GM12878 (cell line): ENCODE data around the gene PODXL2. TPM values are rescaled to one million over a fixed set of nuclear protein-coding genes. Genes with fewer than 3 reads are reported as not detected.

Experiments used
- ATAC-seq: fragments of 200-7000 bp; cut with Tn5 transposase; 3 replicates; pipeline ENCODE4 v1.9.1; 2020; ENCODE audit warnings: mild to moderate bottlenecking, moderate library complexity
- BruUV-seq: library from RNA; stranded (reverse); fragments of 400-500 nt; replicated peaks from 2 replicates; lab custom pipeline; 2021; lab: Mats Ljungman, UMichigan
- CTCF ChIA-PET: fragments of 300-600 bp; sonication (Branson Sonifier 250); formaldehyde crosslinking; extraction: SDS; loops from one replicate; lab custom pipeline; 2021; ENCODE audit warnings: inconsistent platforms; lab: Yijun Ruan, JAX
- POLR2A ChIA-PET: fragments of 350-600 bp; formaldehyde crosslinking; extraction: SDS; loops from one replicate; lab custom pipeline; 2021; ENCODE audit warnings: inconsistent platforms; lab: Charles Lee
- RAD21 ChIA-PET: fragments of 300-600 bp; sonication (Branson Sonifier 250); formaldehyde crosslinking; loops from one replicate; lab custom pipeline; 2023; ENCODE audit warnings: antibody characterized with exemption; ENCODE audit not compliant: unreplicated experiment; lab: Charles Lee
- SMC1A ChIA-PET: fragments of 300-600 bp; sonication (Branson Sonifier 250); formaldehyde crosslinking; loops from one replicate; lab custom pipeline; 2023; ENCODE audit not compliant: unreplicated experiment, uncharacterized antibody; lab: Charles Lee
- DNase-seq: peaks from one replicate; pipeline ENCODE4 v3.0.0-alpha.2; 2011; ENCODE audit warnings: low read depth, low spot score
- FAIRE-seq: peaks from 3 replicates; lab custom pipeline; 2011; peaks lifted over from hg19 to GRCh38; lab: Jason Lieb, UNC
- H2AFZ ChIP-seq: 2 replicates; pipeline ENCODE4 v1.6.0; 2011; ENCODE audit warnings: low read depth, low read length, control low read depth; ENCODE audit not compliant: control insufficient read depth
- H3K27ac ChIP-seq: 2 replicates; pipeline ENCODE4 v1.5.1; 2011; ENCODE audit warnings: control low read depth; ENCODE audit not compliant: control insufficient read depth, insufficient read depth
- H3K27me3 ChIP-seq, 2 experiments: replicated peaks in 1 of 2; 2 replicates each; pipeline versions ENCODE4 v1.6.0 to v1.6.1; 2011; ENCODE audit warnings: low read length in 1 of 2; ENCODE audit not compliant: control insufficient read depth in 2 of 2, insufficient read depth in 2 of 2
- H3K36me3 ChIP-seq, 2 experiments: 2 replicates each; pipeline ENCODE4 v1.5.1; 2011; ENCODE audit warnings: low read length in 1 of 2; ENCODE audit not compliant: control insufficient read depth in 2 of 2, insufficient read depth in 2 of 2
- H3K4me1 ChIP-seq: 2 replicates; pipeline ENCODE4 v1.6.1; 2011; ENCODE audit warnings: mild to moderate bottlenecking, low read length, moderate library complexity, mixed read lengths; ENCODE audit not compliant: control insufficient read depth, insufficient read depth
- H3K4me2 ChIP-seq: 2 replicates; pipeline ENCODE4 v1.6.0; 2011; ENCODE audit warnings: control low read depth; ENCODE audit not compliant: control insufficient read depth, insufficient read depth
- H3K4me3 ChIP-seq: fragments of 200-600 bp; sonication (generic); 2 replicates; pipeline ENCODE4 v1.5.1; 2016
- H3K79me2 ChIP-seq: 2 replicates; pipeline ENCODE4 v1.6.0; 2011; ENCODE audit warnings: low read length; ENCODE audit not compliant: control insufficient read depth, insufficient read depth
- H3K9ac ChIP-seq: 2 replicates; pipeline ENCODE4 v1.8.0; 2011; ENCODE audit warnings: low read length, control low read depth, mixed read lengths; ENCODE audit not compliant: control insufficient read depth, insufficient read depth
- H3K9me3 ChIP-seq: replicated peaks from 3 replicates; pipeline ENCODE4 v1.5.1; 2011; ENCODE audit warnings: mild to moderate bottlenecking, low read length; ENCODE audit not compliant: control insufficient read depth, insufficient read depth
- H4K20me1 ChIP-seq: 2 replicates; pipeline ENCODE4 v1.6.0; 2011; ENCODE audit not compliant: control insufficient read depth, insufficient read depth
- FOS ChIP-seq: IDR thresholded peaks from 3 replicates; pipeline ENCODE4 v1.6.1; 2011; ENCODE audit warnings: borderline replicate concordance; ENCODE audit not compliant: insufficient read length; ENCODE audit errors: extremely low read depth
- LARP7 ChIP-seq: fragments of 450-650 bp; IDR thresholded peaks from 2 replicates; pipeline ENCODE4 v1.6.1; 2017; ENCODE audit warnings: mild to moderate bottlenecking
- NFYB ChIP-seq: IDR thresholded peaks from 2 replicates; pipeline ENCODE4 v1.6.1; 2011; ENCODE audit warnings: low read depth, mild to moderate bottlenecking, low read length, improper control_type of control experiment, moderate library complexity; ENCODE audit not compliant: insufficient read depth
- POLR2AphosphoS2 ChIP-seq: IDR thresholded peaks from 2 replicates; pipeline ENCODE4 v1.6.1; 2011; ENCODE audit warnings: low read depth, mild to moderate bottlenecking, low read length, improper control_type of control experiment, moderate library complexity
- SREBF2 ChIP-seq: IDR thresholded peaks from 2 replicates; pipeline ENCODE4 v1.6.1; 2012; ENCODE audit warnings: mild to moderate bottlenecking, low read length
- ZBTB40 ChIP-seq: fragments of 450-650 bp; IDR thresholded peaks from 2 replicates; pipeline ENCODE4 v1.6.1; 2016; ENCODE audit warnings: mild to moderate bottlenecking, moderate library complexity, borderline replicate concordance
- ZNF592 ChIP-seq: fragments of 450-650 bp; IDR thresholded peaks from 2 replicates; pipeline ENCODE4 v1.6.1; 2017; ENCODE audit warnings: mild to moderate bottlenecking, moderate library complexity
- WGBS: methylation state at CpG from one replicate; pipeline ENCODE4 v1.1.6; 2016; ENCODE audit warnings: low lambda C conversion rate; ENCODE audit not compliant: insufficient replicate concordance, insufficient coverage; ENCODE audit errors: missing lambda C conversion rate; 5-methylcytosine and 5-hydroxymethylcytosine counted together
- in situ Hi-C: fragments of 300-500 bp; cut with MboI; formaldehyde crosslinking; loops from 9 replicates; pipeline ENCODE4 v1.14.3; 2018; ENCODE audit warnings: mixed read lengths
- intact Hi-C: fragments of 100-400 bp; cut with micrococcal nuclease; formaldehyde crosslinking; loops from one replicate; pipeline ENCODE4 v1.14.2; 2022; ENCODE audit not compliant: unreplicated experiment
- polyA plus RNA-seq, 11 experiments: library from polyadenylated mRNA; depleted of rRNA in 4 of 11; unstranded in 6 of 11; stranded (reverse) in 5 of 11; fragments of >200 nt; fragmentation: Nextera tagmentation in 4 of 11; fragmentation: Illumina TruSeq in 1 of 11; extraction: Ambion mirVana in 4 of 11; extraction: Trizol in 1 of 11; gene quantifications; 1 replicate in 1 of 11; 2 replicates in 10 of 11; pipeline versions ENCODE4 v1.2.1 to v1.2.3, GENCODE V29; 2011 to 2016; ENCODE audit warnings: inconsistent platforms in 2 of 11, missing spikeins in 2 of 11, low read depth in 1 of 11
- total RNA-seq, 4 experiments: library from RNA; depleted of rRNA in 3 of 4; stranded (reverse); fragments of >200 nt in 3 of 4; fragmentation: Illumina TruSeq in 1 of 4; extraction: Trizol in 1 of 4; gene quantifications; 2 replicates each; pipeline versions ENCODE4 v1.2.1 to v1.2.3, GENCODE V29; 2013 to 2021

PODXL2 gene
- total and polyA plus RNA-seq, 10 of the 15 experiments (the other 5 are each of a cell fraction or from before 2014, with no cell fraction given), result 0.03 to 24.4 (median 13.6) TPM; not detected in 2

- Histone ChIP-seq H3K27me3 (no peaks in the 10 kb centered on the region), H3K9ac (no peak overlapping the region), H3K36me3 (no peaks in the 10 kb centered on the region; a peak in 1 of 4 replicates), H4K20me1 (no peaks in the 10 kb centered on the region; the same call in 1 of the 2 replicates), H3K79me2 (peaks cover 55% of the 10 kb centered on the region), H2AFZ (no peak overlapping the region), H3K9me3 (no peaks in the 10 kb centered on the region), H3K4me1 (peaks cover 11% of the 10 kb centered on the region), H3K4me3 (no peak overlapping the region), H3K27ac (no peak overlapping the region), H3K4me2 (peak overlapping the region; percentile 42; the same call in 1 of the 2 replicates)
- CTCF ChIA-PET, result interaction anchor here (0.6 to 1.5 kb wide), 3 partner anchors 10 to 547 kb away, joined by 3 read pairs; no protein-coding TSS in a partner anchor
- no TSS peak for BruUV-seq
- POLR2A ChIA-PET, result no interaction called here
- FAIRE-seq (no peak), ATAC-seq (no peak), DNase-seq (no peak)
- intact Hi-C loops (loop anchor here (5.0 kb wide), 1 partner anchor 466 kb away; the partner anchor contains the start of gene SEC61A1), in situ Hi-C loops (no loop called here)
- SMC1A ChIA-PET, result no interaction called here
- no peak for TF ChIP-seq SREBF2
- no peak for TF ChIP-seq FOS
- no peak for TF ChIP-seq NFYB
- TF ChIP-seq LARP7, result no peak
- RAD21 ChIA-PET, result no interaction called here
- 98% methylated on average over 6 of the region's 6 CpGs for WGBS
These were observed 43.1 kb upstream of the PODXL2 start for GRCh38 chr3:127585813-127586413.

GRCh38 chr3:127587876-127588275, 41.1 kb upstream of the PODXL2 start:
- Histone ChIP-seq H3K4me1 (peaks cover 22% of the 10 kb centered on the region), H2AFZ (no peak overlapping the region), H3K4me2 (peak overlapping the region; percentile 97), H3K4me3 (peak overlapping the region; percentile 24; the same call in 1 of the 2 replicates), H3K9ac (0 out of 2 replicates have a peak overlapping the region, but pooled peaks have one; percentile 20), H4K20me1 (no peaks in the 10 kb centered on the region; the same call in 1 of the 2 replicates), H3K36me3 (no peaks in the 10 kb centered on the region; a peak in 1 of 4 replicates), H3K79me2 (peaks cover 55% of the 10 kb centered on the region), H3K27ac (peak overlapping the region; percentile 44), H3K27me3 (no peaks in the 10 kb centered on the region), H3K9me3 (no peaks in the 10 kb centered on the region)
- intact Hi-C loops (loop anchor here (5.0 kb wide), 1 partner anchor 464 kb away; the partner anchor contains the start of gene SEC61A1), in situ Hi-C loops (no loop called here)
- ChIA-PET CTCF (interaction anchor here (0.7 to 5.3 kb wide), 4 partner anchors 9 to 108 kb away, joined by 3 to 43 read pairs (median 3); no protein-coding TSS in a partner anchor), SMC1A (interaction anchor here (0.6 to 2.9 kb wide), 3 partner anchors 9 to 55 kb away, joined by 3 to 9 read pairs (median 7); no protein-coding TSS in a partner anchor), POLR2A (interaction anchor here (0.6 to 3.6 kb wide), 3 partner anchors 11 to 234 kb away, joined by 3 to 39 read pairs (median 3); partner anchors contain the start of gene MCM2), RAD21 (interaction anchor here (1.5 to 2.5 kb wide), 2 partner anchors 13 to 166 kb away, joined by 3 to 11 read pairs; no protein-coding TSS in a partner anchor)
- 60% methylated on average over 4 of the region's 4 CpGs for WGBS
- ATAC-seq (no peak), DNase-seq (no peak), FAIRE-seq (no peak)
- no TSS peak for BruUV-seq
- no peak for TF ChIP-seq POLR2AphosphoS2
- no peak for TF ChIP-seq ZNF592
- TF ChIP-seq ZBTB40, result no peak
